CD14-positive monocyte (primary cell): ENCODE data around the gene S100A16. TPM values are rescaled to one million over a fixed set of nuclear protein-coding genes. Genes with fewer than 3 reads are reported as not detected.

Experiments
- DNase-seq, 3 donors: peaks; one replicate each; pipeline ENCODE4 v3.0.0-alpha.2; 2011 to 2022
- H2AFZ ChIP-seq: 2 replicates; pipeline ENCODE4 v1.6.0; 2012; ENCODE audit warnings: mild to moderate bottlenecking, low read depth, low read length, inconsistent platforms; ENCODE audit not compliant: insufficient read depth, poor library complexity, severe bottlenecking
- H3K27ac ChIP-seq, 2 donors: 1 replicate in 1 of 2; 2 replicates in 1 of 2; pipeline ENCODE4 v1.5.1; 2012 to 2013; ENCODE audit warnings: low read length in 2 of 2, control low read depth in 1 of 2, inconsistent platforms in 1 of 2, low read depth in 1 of 2, mild to moderate bottlenecking in 1 of 2
- H3K27me3 ChIP-seq, 2 donors: one replicate each; pipeline versions ENCODE4 v1.6.0 to v1.6.1; 2011 to 2013; ENCODE audit warnings: low read length in 2 of 2; ENCODE audit not compliant: control insufficient read depth in 2 of 2, insufficient read depth in 2 of 2
- H3K36me3 ChIP-seq, 2 donors: replicated peaks in 1 of 2; 1 replicate in 1 of 2; 2 replicates in 1 of 2; pipeline versions ENCODE4 v1.5.1 to v1.6.1; 2012 to 2013; ENCODE audit warnings: low read length in 2 of 2, control low read depth in 1 of 2, inconsistent platforms in 1 of 2, mild to moderate bottlenecking in 1 of 2; ENCODE audit not compliant: insufficient read depth in 2 of 2, control insufficient read depth in 1 of 2
- H3K4me1 ChIP-seq, 2 donors: 1 replicate in 1 of 2; 2 replicates in 1 of 2; pipeline versions ENCODE4 v1.5.1 to v1.6.1; 2012 to 2013; ENCODE audit warnings: low read length in 2 of 2, control low read depth in 1 of 2, inconsistent platforms in 1 of 2, mild to moderate bottlenecking in 1 of 2, moderate library complexity in 1 of 2; ENCODE audit not compliant: insufficient read depth in 2 of 2, control insufficient read depth in 1 of 2
- H3K4me2 ChIP-seq: replicated peaks from 2 replicates; pipeline ENCODE3; 2012; ENCODE audit warnings: low read length, moderate library complexity, mild to moderate bottlenecking; ENCODE audit not compliant: poor library complexity, severe bottlenecking; ENCODE audit errors: extremely low read depth
- H3K4me3 ChIP-seq, 3 experiments: fragments of 200-600 bp in 1 of 3; sonication (generic) in 1 of 3; replicated peaks in 1 of 3; 1 replicate in 2 of 3; 2 replicates in 1 of 3; pipeline ENCODE4 v1.5.1; 2011 to 2013; ENCODE audit warnings: low read length in 3 of 3, mild to moderate bottlenecking in 3 of 3, control low read depth in 2 of 3, low read depth in 2 of 3, inconsistent platforms in 1 of 3, moderate library complexity in 1 of 3
- H3K79me2 ChIP-seq: 2 replicates; pipeline ENCODE4 v1.6.0; 2012; ENCODE audit warnings: mild to moderate bottlenecking, control low read depth, inconsistent platforms, low read length, moderate library complexity; ENCODE audit not compliant: insufficient read depth
- H3K9ac ChIP-seq: 2 replicates; pipeline ENCODE4 v1.6.0; 2017; ENCODE audit warnings: low read length, mild to moderate bottlenecking; ENCODE audit not compliant: insufficient read depth, poor library complexity, severe bottlenecking
- H3K9me3 ChIP-seq, 2 donors: replicated peaks in 1 of 2; 1 replicate in 1 of 2; 2 replicates in 1 of 2; pipeline versions ENCODE4 v1.5.1 to v1.6.1; 2012 to 2013; ENCODE audit warnings: low read length in 2 of 2, control low read depth in 1 of 2; ENCODE audit not compliant: control insufficient read depth in 1 of 2, insufficient read depth in 1 of 2
- H4K20me1 ChIP-seq: 2 replicates; pipeline ENCODE4 v1.6.0; 2012; ENCODE audit warnings: mild to moderate bottlenecking, low read length, control low read depth, moderate library complexity; ENCODE audit not compliant: insufficient read depth
- H3K27ac Mint-ChIP-seq, 7 donors: one replicate each; pipeline ENCODE4 v1.8.0; 2020; ENCODE audit warnings: mild to moderate bottlenecking in 7 of 7, mixed read lengths in 7 of 7, moderate library complexity in 6 of 7, inconsistent platforms in 2 of 7
- H3K27me3 Mint-ChIP-seq, 3 donors: one replicate each; pipeline ENCODE4 v1.8.0; 2021 to 2022; ENCODE audit warnings: low read depth in 3 of 3, mild to moderate bottlenecking in 3 of 3, mixed read lengths in 3 of 3, moderate library complexity in 3 of 3, inconsistent platforms in 1 of 3
- H3K36me3 Mint-ChIP-seq, 2 donors: one replicate each; pipeline ENCODE4 v1.8.0; 2020; ENCODE audit warnings: mixed read lengths in 2 of 2, inconsistent platforms in 1 of 2, mild to moderate bottlenecking in 1 of 2
- H3K4me1 Mint-ChIP-seq: one replicate; pipeline ENCODE4 v1.8.0; 2020; ENCODE audit warnings: mild to moderate bottlenecking, mixed read lengths
- H3K4me3 Mint-ChIP-seq, 2 donors: one replicate each; pipeline ENCODE4 v1.8.0; 2020; ENCODE audit warnings: mild to moderate bottlenecking in 2 of 2, mixed read lengths in 2 of 2, moderate library complexity in 1 of 2
- H3K9me3 Mint-ChIP-seq, 7 donors: one replicate each; pipeline ENCODE4 v1.8.0; 2020 to 2022; ENCODE audit warnings: mixed read lengths in 7 of 7, mild to moderate bottlenecking in 6 of 7, moderate library complexity in 6 of 7, inconsistent platforms in 2 of 7
- WGBS: methylation state at CpG from one replicate; pipeline ENCODE4 v1.1.5; 2013; ENCODE audit warnings: missing lambda C conversion rate; ENCODE audit not compliant: insufficient coverage; 5-methylcytosine and 5-hydroxymethylcytosine counted together
- intact Hi-C, 2 donors: fragments of 100-400 bp; cut with micrococcal nuclease; formaldehyde crosslinking; loops; one replicate each; pipeline versions ENCODE4 v1.15.0 to v1.15.1; 2023
- polyA plus RNA-seq, 3 donors: library from polyadenylated mRNA; depleted of rRNA in 1 of 3; unstranded in 2 of 3; stranded (reverse) in 1 of 3; fragments of 300-500 nt in 2 of 3; fragments of >200 nt in 1 of 3; fragmentation: Illumina TruSeq in 2 of 3; gene quantifications; 1 replicate in 2 of 3; 2 replicates in 1 of 3; pipeline ENCODE4 v1.2.3, GENCODE V29; 2012 to 2021
- TF ChIP-seq, protein P1 (sequence below): fragments of 200-600 bp; IDR thresholded peaks from one replicate; pipeline ENCODE4 v1.8.0; 2022; ENCODE audit warnings: antibody characterized with exemption, mild to moderate bottlenecking

Gene S100A16
- polyA plus RNA-seq, 3 donors = not detected

DNA sequence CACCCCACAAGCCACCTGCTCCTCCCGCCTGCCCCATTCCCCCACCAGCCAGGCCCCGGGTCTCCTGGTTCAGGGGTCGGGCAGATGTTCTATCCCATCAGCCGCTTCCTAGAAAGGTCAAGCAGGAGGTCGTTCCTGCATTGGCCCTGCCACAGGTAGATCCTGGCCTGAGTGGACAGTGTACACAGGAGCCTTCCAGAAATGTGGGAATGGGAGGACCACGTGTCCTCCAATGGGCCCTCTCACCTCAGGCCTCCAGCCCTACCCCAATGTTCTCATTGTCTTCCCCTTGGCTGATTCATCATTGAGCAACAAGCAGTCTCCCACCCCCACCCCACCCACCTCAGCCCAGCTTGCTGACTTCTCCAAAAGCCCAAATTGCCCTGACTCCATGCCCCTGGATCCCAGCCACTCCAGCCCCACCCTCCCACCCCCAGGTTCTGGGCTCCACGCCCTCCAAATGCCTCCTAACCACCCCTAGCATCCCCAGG lies 2.1 kb downstream of the S100A16 start:
- H3K9ac ChIP-seq = no peak overlapping the region
- intact Hi-C loops = no loop called here

DNA sequence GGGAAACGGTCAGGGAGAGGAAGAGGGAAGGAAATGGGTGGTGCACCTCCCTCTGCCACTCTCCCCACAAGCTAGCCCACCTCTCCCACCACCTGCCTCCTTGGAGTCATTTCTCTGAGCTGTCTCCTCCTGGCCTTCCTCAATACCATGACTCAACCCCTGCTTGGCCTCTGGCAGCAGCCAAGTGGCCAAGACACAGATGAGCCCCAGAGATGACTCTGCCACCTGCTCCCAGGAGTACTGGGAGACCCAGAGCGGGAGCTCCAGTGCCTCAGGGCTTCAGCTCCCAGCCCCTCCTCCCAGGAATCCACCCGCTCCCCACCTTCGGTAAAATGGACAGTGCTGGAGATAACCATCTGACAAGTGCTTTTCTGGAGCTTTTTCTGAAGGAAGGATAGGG lies 2.6 kb downstream of the S100A16 start:
- DNase-seq = peak in 2 of 3 donors; percentile 40 to 59
- H3K9me3 ChIP-seq = no peaks in the 10 kb centered on the region
- H3K27ac ChIP-seq = no peak overlapping the region
- H3K27ac Mint-ChIP-seq = peak overlapping the region in 4 of 7 donors; percentile 12 to 75 (median 42)
- TF ChIP-seq, protein P1, sequence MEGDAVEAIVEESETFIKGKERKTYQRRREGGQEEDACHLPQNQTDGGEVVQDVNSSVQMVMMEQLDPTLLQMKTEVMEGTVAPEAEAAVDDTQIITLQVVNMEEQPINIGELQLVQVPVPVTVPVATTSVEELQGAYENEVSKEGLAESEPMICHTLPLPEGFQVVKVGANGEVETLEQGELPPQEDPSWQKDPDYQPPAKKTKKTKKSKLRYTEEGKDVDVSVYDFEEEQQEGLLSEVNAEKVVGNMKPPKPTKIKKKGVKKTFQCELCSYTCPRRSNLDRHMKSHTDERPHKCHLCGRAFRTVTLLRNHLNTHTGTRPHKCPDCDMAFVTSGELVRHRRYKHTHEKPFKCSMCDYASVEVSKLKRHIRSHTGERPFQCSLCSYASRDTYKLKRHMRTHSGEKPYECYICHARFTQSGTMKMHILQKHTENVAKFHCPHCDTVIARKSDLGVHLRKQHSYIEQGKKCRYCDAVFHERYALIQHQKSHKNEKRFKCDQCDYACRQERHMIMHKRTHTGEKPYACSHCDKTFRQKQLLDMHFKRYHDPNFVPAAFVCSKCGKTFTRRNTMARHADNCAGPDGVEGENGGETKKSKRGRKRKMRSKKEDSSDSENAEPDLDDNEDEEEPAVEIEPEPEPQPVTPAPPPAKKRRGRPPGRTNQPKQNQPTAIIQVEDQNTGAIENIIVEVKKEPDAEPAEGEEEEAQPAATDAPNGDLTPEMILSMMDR = no peak
- H3K4me2 ChIP-seq = no peak overlapping the region
- peaks cover 31% of the 10 kb centered on the region for H3K4me1 Mint-ChIP-seq
- no peak overlapping the region for H3K9ac ChIP-seq
- intact Hi-C loops = no loop called here
- peaks cover 2 to 3% (median 2%) of the 10 kb centered on the region in 3 donors for H3K27me3 Mint-ChIP-seq
- peaks cover 0 to 4% (median 0%) of the 10 kb centered on the region in 7 donors for H3K9me3 Mint-ChIP-seq
- WGBS = no CpG with 5 or more reads among the region's 4 CpGs
- peak overlapping the region in 1 of 2 donors; percentile 30 for H3K4me3 Mint-ChIP-seq
- peaks cover 19 to 27% of the 10 kb centered on the region in 2 donors for H3K4me1 ChIP-seq
- H4K20me1 ChIP-seq = no peaks in the 10 kb centered on the region
- H3K79me2 ChIP-seq = no peaks in the 10 kb centered on the region
- H3K36me3 Mint-ChIP-seq = no peaks in the 10 kb centered on the region
- no peak overlapping the region for H2AFZ ChIP-seq
- H3K36me3 ChIP-seq = no peaks in the 10 kb centered on the region
- H3K4me3 ChIP-seq = peak overlapping the region in 1 of 3 experiments; percentile 13
- no peaks in the 10 kb centered on the region for H3K27me3 ChIP-seq

More for the DNA sequence above, 2.1 kb downstream of the S100A16 start:
- H3K4me1 Mint-ChIP-seq = peaks cover 31% of the 10 kb centered on the region
- no peak overlapping the region for H3K4me2 ChIP-seq
- H2AFZ ChIP-seq = no peak overlapping the region
- H3K4me1 ChIP-seq = peaks cover 19 to 27% of the 10 kb centered on the region in 2 donors
- no peak overlapping the region for H3K4me3 Mint-ChIP-seq
- peaks cover 0 to 2% (median 0%) of the 10 kb centered on the region in 7 donors for H3K9me3 Mint-ChIP-seq
- H4K20me1 ChIP-seq = no peaks in the 10 kb centered on the region
- no CpG with 5 or more reads among the region's 7 CpGs for WGBS
- TF ChIP-seq, protein P1 = no peak
- peak in 2 of 3 donors; percentile 33 to 59 for DNase-seq
- no peaks in the 10 kb centered on the region for H3K79me2 ChIP-seq
- H3K27ac Mint-ChIP-seq = peak overlapping the region in 4 of 7 donors; percentile 25 to 75 (median 36)
- no peak overlapping the region for H3K27ac ChIP-seq
- H3K27me3 Mint-ChIP-seq = peaks cover 2 to 3% (median 2%) of the 10 kb centered on the region in 3 donors
- no peaks in the 10 kb centered on the region for H3K36me3 ChIP-seq
- H3K4me3 ChIP-seq = peak overlapping the region in 1 of 3 experiments; percentile 13
- no peaks in the 10 kb centered on the region for H3K9me3 ChIP-seq
- no peaks in the 10 kb centered on the region for H3K36me3 Mint-ChIP-seq
- H3K27me3 ChIP-seq = no peaks in the 10 kb centered on the region
